Astrocyte of the spinal cord (primary cell): ENCODE measurements around the gene TMEM178B.
"Not testable (repeated sequence)": the region's sequence is repeated elsewhere in the genome, so short reads cannot be mapped to it uniquely, and the experiment has no call there.

Source experiments
- DNase-seq: peaks from one replicate; pipeline ENCODE4 v3.0.0; 2011; ENCODE audit warnings: low read depth, low spot score
- H3K4me3 ChIP-seq: 2 replicates; pipeline ENCODE4 v1.5.1; 2011; ENCODE audit warnings: low read depth, mild to moderate bottlenecking, low read length, moderate library complexity
- in situ Hi-C: cut with HindIII; loops from 2 replicates; pipeline ENCODE4 v1.10.0; 2017; ENCODE audit warnings: low sequenced_read_pairs
- TF ChIP-seq, protein P1 (sequence below): IDR thresholded peaks from 2 replicates; pipeline ENCODE4 v1.5.1; 2012; ENCODE audit warnings: low read depth, mild to moderate bottlenecking, low read length, inconsistent platforms

Gene TMEM178B

DNA sequence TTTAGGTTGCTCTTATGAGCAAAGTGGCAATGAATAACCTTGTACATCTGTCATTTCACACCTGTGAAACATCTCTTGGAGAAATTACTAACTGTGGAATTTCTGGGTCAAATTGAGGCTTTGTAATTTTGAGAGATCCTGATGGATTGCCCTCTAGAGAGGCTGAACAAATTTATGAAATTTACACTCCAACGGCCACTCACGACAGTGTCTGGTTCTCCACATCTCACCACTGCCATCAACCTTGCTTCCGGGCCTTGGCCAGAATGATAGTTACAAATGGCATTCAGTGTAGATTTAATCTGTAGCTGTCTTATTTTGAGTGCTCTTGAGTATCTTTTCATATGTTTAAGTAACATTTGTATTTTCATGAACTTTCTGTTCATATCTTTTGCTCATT lies 117.4 kb downstream of the TMEM178B start:
- no peak for DNase-seq
- TF ChIP-seq, protein P1, sequence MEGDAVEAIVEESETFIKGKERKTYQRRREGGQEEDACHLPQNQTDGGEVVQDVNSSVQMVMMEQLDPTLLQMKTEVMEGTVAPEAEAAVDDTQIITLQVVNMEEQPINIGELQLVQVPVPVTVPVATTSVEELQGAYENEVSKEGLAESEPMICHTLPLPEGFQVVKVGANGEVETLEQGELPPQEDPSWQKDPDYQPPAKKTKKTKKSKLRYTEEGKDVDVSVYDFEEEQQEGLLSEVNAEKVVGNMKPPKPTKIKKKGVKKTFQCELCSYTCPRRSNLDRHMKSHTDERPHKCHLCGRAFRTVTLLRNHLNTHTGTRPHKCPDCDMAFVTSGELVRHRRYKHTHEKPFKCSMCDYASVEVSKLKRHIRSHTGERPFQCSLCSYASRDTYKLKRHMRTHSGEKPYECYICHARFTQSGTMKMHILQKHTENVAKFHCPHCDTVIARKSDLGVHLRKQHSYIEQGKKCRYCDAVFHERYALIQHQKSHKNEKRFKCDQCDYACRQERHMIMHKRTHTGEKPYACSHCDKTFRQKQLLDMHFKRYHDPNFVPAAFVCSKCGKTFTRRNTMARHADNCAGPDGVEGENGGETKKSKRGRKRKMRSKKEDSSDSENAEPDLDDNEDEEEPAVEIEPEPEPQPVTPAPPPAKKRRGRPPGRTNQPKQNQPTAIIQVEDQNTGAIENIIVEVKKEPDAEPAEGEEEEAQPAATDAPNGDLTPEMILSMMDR, result no peak
- in situ Hi-C loops, result no loop called here
- H3K4me3 ChIP-seq, result no peak overlapping the region

DNA sequence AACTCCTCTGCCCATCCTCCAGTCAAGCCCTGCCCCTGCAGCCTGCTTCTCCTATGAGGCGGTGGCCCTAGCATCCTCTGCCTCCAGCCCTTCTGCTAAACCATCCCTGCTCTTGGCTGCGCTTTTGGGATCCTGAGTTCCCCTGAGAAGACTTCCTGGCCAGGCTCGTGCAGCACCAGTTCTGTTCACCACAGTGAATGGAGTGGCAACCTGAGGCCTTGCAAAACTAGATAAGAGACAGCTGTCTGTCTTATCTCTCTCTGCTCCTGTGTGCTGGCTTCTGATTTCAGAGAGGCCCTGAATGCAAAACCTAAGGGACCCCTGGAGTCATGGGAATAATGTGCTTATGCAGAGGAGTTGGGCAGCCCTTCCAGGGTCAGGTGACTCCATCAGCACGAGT lies 119.2 kb downstream of the TMEM178B start:
- no peak overlapping the region for H3K4me3 ChIP-seq
- in situ Hi-C loops, result no loop called here
- TF ChIP-seq, protein P1, result no peak
- DNase-seq, result no peak

DNA sequence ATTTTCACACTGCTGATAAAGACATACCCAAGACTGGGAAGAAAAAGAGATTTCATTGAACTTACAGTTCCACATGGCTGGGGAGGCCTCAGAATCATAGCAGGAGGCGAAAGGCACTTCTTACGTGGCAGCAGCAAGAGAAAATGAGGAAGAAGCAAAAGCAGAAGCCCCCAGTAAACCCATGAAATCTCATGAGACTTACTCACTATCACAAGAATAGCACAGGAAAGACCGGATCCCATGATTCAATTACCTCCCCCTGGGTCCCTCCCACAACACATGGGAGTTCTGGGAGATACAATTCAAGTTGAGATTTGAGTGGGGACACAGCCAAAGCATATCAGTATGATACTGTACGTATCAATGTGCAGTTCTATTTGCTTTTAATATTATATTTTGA lies 121.9 kb downstream of the TMEM178B start:
- H3K4me3 ChIP-seq, DNase-seq, in situ Hi-C loops: not testable (repeated sequence)

DNA sequence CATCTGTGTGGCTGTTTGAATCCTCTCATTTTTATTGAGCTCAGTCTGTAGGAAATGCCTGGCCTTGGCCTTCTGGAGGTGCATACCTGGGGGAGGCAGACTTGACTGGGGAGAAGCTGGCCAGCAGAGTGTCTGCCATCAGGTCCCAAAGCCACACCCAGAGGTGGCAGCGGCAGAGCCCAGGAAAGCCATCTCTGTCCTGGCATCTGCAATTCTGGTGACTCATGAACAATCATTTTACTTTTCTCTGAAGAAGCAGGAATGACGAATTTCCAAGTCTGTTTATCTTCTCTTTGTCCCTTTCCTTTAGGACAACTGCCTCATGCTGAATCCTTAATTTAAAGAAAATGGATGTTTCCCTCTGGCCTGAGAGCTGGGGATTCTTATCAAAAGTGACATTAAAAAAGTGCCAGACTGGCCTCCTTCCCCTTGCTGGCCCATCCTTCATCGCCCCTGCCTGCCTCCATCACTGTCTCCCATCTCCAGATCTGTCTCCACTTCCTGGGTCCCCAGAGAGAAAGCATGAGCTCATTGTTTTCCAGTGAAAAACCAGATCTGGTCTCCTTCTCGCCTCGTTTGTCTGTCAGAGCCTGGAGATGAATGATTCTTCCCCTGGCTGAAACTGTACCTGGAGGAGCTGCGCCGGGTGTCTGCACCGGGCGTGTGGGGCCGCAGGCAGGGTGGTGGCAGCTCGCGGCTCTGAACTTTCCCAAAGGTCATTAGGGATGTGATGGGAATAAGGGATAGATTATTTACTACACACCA lies 124.5 kb downstream of the TMEM178B start:
- TF ChIP-seq, protein P1, result no peak
- H3K4me3 ChIP-seq, result no peak overlapping the region
- in situ Hi-C loops, result no loop called here
- DNase-seq, result no peak

DNA sequence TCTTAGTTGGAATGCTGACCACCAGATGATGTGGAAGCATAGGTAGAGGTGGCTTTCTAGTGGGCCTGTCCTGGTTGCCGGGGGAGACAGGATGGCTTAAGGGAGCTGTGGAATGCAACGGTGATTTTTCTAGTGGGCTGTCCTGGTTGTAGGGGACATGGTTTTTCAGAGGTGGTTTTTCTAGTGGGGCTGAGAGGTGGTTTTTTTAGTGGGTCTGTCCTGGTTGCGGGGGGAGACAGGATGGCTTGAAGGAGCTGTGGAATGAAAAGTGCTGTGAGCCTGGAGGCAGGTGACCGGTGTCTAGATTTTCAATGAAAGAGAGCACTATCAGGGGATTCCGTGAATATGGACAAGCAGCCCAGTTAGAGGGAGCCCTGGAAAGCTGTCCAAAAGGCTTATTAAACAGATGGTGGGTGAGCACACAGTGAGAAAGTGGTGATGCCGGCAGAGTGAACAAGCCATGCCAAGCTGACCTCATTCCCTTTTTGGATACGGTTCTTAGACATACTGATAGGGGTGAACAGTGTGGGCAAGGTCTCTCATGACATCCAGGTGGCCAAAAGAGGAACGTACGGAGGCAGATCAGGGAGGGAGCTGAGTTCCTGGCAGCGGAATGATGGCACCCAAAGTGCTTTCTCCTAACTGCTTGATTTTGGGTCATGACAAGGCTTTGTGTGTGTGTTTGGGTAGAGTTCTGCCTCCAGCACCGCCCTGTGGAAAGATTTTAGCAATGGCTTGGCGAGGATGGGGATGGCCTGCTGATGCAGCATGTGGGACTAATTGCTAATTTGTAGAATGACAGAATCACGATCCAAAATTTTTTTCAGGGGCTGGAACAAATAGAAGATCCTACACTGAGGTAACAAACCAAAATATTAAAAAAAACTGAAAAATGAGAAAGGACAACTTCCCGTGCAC lies 126.6 kb downstream of the TMEM178B start:
- H3K4me3 ChIP-seq, result no peak overlapping the region
- TF ChIP-seq, protein P1, result no peak
- in situ Hi-C loops, result no loop called here
- DNase-seq, result no peak

DNA sequence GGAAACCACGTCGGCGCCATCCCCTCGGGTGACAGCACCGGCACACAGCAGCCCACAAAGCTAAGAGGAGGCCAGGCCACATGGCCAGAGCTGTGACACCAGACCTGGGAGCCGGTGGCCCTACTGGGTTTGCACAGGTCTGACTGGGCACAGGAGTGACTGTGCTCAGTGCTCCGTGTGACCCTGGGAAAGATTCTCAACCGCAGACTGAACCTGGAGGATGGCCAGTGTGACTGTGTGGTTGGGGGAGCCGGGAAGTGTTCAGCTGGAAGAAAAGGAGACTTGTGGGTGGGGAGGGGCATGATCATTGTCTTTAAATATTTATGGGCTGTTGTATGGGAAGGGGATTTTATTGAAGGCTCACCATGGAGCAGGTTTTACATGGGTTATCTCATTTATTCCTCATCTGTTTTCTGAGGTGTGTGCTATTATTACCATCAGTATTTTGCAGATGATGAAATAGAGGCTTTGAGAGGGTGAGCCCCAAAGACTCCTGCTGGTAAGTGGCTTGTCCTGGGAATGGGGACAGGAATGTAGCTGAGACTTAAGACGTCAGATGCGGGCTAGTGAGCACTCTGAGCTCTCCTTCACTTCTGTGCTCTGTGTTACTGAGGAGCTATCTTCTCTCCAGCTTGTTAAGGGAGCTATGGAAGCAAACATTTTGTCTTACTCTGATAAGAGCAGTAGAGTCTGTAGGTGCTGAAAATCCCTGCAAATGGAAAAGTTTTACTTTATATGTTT lies 127.5 kb downstream of the TMEM178B start:
- DNase-seq, result no peak
- no peak overlapping the region for H3K4me3 ChIP-seq
- in situ Hi-C loops, result no loop called here
- TF ChIP-seq, protein P1, result no peak
